ENCODE data around the gene CAPN8. TPM values are rescaled to one million over a fixed set of nuclear protein-coding genes. Genes with fewer than 3 reads are reported as not detected.
"Not testable (repeated sequence)": the region's sequence is repeated elsewhere in the genome, so short reads cannot be mapped to it uniquely, and the experiment has no call there.

CAPN8 gene
- total RNA-seq, 1 donor from 2014 or later, result 0.63 TPM

- no peak overlapping the region for H3K27ac Mint-ChIP-seq
- H3K4me1 Mint-ChIP-seq, result no peaks in the 10 kb centered on the region
- DNase-seq (ENCODE audit: low spot score in 2 of 2, unreplicated experiment in 2 of 2), result no peak
- TF ChIP-seq, protein P1, sequence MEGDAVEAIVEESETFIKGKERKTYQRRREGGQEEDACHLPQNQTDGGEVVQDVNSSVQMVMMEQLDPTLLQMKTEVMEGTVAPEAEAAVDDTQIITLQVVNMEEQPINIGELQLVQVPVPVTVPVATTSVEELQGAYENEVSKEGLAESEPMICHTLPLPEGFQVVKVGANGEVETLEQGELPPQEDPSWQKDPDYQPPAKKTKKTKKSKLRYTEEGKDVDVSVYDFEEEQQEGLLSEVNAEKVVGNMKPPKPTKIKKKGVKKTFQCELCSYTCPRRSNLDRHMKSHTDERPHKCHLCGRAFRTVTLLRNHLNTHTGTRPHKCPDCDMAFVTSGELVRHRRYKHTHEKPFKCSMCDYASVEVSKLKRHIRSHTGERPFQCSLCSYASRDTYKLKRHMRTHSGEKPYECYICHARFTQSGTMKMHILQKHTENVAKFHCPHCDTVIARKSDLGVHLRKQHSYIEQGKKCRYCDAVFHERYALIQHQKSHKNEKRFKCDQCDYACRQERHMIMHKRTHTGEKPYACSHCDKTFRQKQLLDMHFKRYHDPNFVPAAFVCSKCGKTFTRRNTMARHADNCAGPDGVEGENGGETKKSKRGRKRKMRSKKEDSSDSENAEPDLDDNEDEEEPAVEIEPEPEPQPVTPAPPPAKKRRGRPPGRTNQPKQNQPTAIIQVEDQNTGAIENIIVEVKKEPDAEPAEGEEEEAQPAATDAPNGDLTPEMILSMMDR (IDR thresholded peaks at IDR 0.05; ENCODE audit: unreplicated experiment), result no peak
- peaks cover 19% of the 10 kb centered on the region for H3K9me3 Mint-ChIP-seq
- peaks cover 39% of the 10 kb centered on the region for H3K27me3 Mint-ChIP-seq (ENCODE audit: low read depth)
- H3K36me3 Mint-ChIP-seq, result no peaks in the 10 kb centered on the region
- no peak overlapping the region for H3K4me3 Mint-ChIP-seq
Measured at GRCh38 chr1:223520200-223520599, 145.3 kb downstream of the CAPN8 start.

DNA sequence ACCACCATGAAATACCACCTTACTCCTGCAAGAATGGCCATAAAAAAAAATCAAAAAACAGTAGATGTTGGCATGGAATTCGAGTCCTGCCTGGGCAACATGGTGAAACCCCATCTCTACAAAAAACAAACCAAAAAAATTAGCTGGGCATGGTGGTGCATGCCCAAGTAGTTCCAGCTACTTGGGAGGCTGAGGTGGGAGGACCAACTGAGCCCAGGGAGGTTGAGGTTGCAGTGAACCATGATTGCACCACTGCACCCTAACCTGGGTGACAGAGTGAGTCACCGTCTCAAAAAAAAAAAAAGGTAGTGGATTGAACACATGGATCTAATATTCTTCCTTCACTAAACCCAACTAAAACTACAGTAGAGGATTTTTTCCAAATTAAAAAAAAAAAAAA lies 146.4 kb downstream of the CAPN8 start:
- H3K27ac Mint-ChIP-seq, result no peak overlapping the region
- TF ChIP-seq, protein P1 (IDR thresholded peaks at IDR 0.05; ENCODE audit: unreplicated experiment), result no peak
- H3K4me3 Mint-ChIP-seq, result no peak overlapping the region
- no peak for DNase-seq (ENCODE audit: low spot score in 2 of 2, unreplicated experiment in 2 of 2)
- H3K9me3 Mint-ChIP-seq, result peaks cover 19% of the 10 kb centered on the region
- no peaks in the 10 kb centered on the region for H3K4me1 Mint-ChIP-seq
- H3K36me3 Mint-ChIP-seq, result no peaks in the 10 kb centered on the region
- peaks cover 46% of the 10 kb centered on the region for H3K27me3 Mint-ChIP-seq (ENCODE audit: low read depth)

- H3K4me3 Mint-ChIP-seq; DNase-seq (ENCODE audit: low spot score in 2 of 2, unreplicated experiment in 2 of 2); H3K27ac Mint-ChIP-seq; H3K36me3 Mint-ChIP-seq; H3K4me1 Mint-ChIP-seq: not testable (repeated sequence)
- H3K9me3 Mint-ChIP-seq, result peaks cover 19% of the 10 kb centered on the region
- H3K27me3 Mint-ChIP-seq (ENCODE audit: low read depth), result peaks cover 46% of the 10 kb centered on the region
Measured at GRCh38 chr1:223518553-223518952, 146.9 kb downstream of the CAPN8 start.

DNA sequence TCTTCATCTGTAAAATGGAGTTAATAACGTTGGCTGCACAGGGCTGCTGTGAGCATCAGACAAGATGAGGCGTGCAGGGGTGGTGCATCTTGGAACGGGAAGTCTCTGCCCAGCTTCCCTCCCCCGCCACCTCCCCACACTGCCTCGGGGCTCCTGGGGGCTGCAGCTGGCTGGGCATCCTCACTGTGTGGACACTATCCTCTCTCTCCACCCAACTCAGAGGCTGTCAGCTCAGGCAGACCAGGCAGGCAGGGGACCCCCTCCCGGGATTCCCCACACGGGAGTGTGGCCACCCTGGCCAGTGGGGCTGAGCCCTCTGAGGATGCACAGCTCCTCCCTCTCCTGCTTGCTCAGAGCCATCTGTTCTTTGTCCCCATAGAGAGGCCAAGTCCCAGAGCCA lies 149.6 kb downstream of the CAPN8 start:
- Mint-ChIP-seq H3K4me1 (no peaks in the 10 kb centered on the region), H3K36me3 (no peaks in the 10 kb centered on the region), H3K9me3 (peaks cover 19% of the 10 kb centered on the region), H3K27ac (no peak overlapping the region), H3K27me3 (ENCODE audit: low read depth) (peaks cover 52% of the 10 kb centered on the region), H3K4me3 (no peak overlapping the region)
- TF ChIP-seq, protein P1 (IDR thresholded peaks at IDR 0.05; ENCODE audit: unreplicated experiment), result no peak
- no peak for DNase-seq (ENCODE audit: low spot score in 2 of 2, unreplicated experiment in 2 of 2)

- H3K27me3 Mint-ChIP-seq (ENCODE audit: low read depth), result peaks cover 52% of the 10 kb centered on the region
- H3K4me1 Mint-ChIP-seq, result no peaks in the 10 kb centered on the region
- H3K36me3 Mint-ChIP-seq, result no peaks in the 10 kb centered on the region
- H3K4me3 Mint-ChIP-seq, result no peak overlapping the region
- no peak overlapping the region for H3K27ac Mint-ChIP-seq
- no peak for DNase-seq (ENCODE audit: low spot score in 2 of 2, unreplicated experiment in 2 of 2)
- TF ChIP-seq, protein P1 (IDR thresholded peaks at IDR 0.05; ENCODE audit: unreplicated experiment), result no peak
- H3K9me3 Mint-ChIP-seq, result peaks cover 24% of the 10 kb centered on the region
Measured at GRCh38 chr1:223515421-223515820, 150.1 kb downstream of the CAPN8 start.

GRCh38 chr1:223514644-223515043 lies 150.9 kb downstream of the CAPN8 start:
- TF ChIP-seq, protein P1 (IDR thresholded peaks at IDR 0.05; ENCODE audit: unreplicated experiment), result no peak
- Mint-ChIP-seq H3K4me3 (no peak overlapping the region), H3K9me3 (peaks cover 25% of the 10 kb centered on the region)

More at GRCh38 chr1:223514644-223515043, 150.9 kb downstream of the CAPN8 start:
- no peak overlapping the region for H3K27ac Mint-ChIP-seq
- peaks cover 57% of the 10 kb centered on the region for H3K27me3 Mint-ChIP-seq (ENCODE audit: low read depth)
- no peaks in the 10 kb centered on the region for H3K4me1 Mint-ChIP-seq
- no peaks in the 10 kb centered on the region for H3K36me3 Mint-ChIP-seq
- no peak for DNase-seq (ENCODE audit: low spot score in 2 of 2, unreplicated experiment in 2 of 2)
